Spleen (tissue), 11 donors: Measurements from ENCODE around the gene SHISA2. TPM values are rescaled to one million over a fixed set of nuclear protein-coding genes. Genes with fewer than 3 reads are reported as not detected.

Experiments used
- DNase-seq: peaks from one replicate; pipeline ENCODE4 v3.0.0-alpha.2; 2020
- H3K27ac ChIP-seq, 8 donors: fragments of 200-600 bp; sonication (generic) in 7 of 8; 1 replicate in 4 of 8; 2 replicates in 4 of 8; pipeline versions ENCODE4 v1.5.0 to v1.8.0; 2016 to 2021; ENCODE audit warnings: inconsistent platforms in 4 of 8, mild to moderate bottlenecking in 4 of 8, moderate library complexity in 1 of 8
- H3K27me3 ChIP-seq, 7 donors: fragments of 200-600 bp; sonication (generic) in 6 of 7; replicated peaks in 1 of 7; 1 replicate in 4 of 7; 2 replicates in 3 of 7; pipeline versions ENCODE4 v1.5.0 to v1.8.0; 2016 to 2021; ENCODE audit warnings: inconsistent platforms in 3 of 7, mild to moderate bottlenecking in 1 of 7
- H3K36me3 ChIP-seq, 6 donors: fragments of 200-600 bp; sonication (generic) in 5 of 6; 1 replicate in 4 of 6; 2 replicates in 2 of 6; pipeline versions ENCODE4 v1.5.0 to v1.8.0; 2016 to 2021; ENCODE audit warnings: inconsistent platforms in 2 of 6
- H3K4me1 ChIP-seq, 6 donors: fragments of 200-600 bp; sonication (generic) in 5 of 6; 1 replicate in 3 of 6; 2 replicates in 3 of 6; pipeline versions ENCODE4 v1.5.0 to v1.8.0; 2016 to 2021; ENCODE audit warnings: inconsistent platforms in 3 of 6
- H3K4me3 ChIP-seq, 8 donors: fragments of 200-600 bp; sonication (generic) in 7 of 8; 1 replicate in 4 of 8; 2 replicates in 4 of 8; pipeline versions ENCODE4 v1.5.0 to v1.8.0; 2016 to 2021; ENCODE audit warnings: inconsistent platforms in 4 of 8, mild to moderate bottlenecking in 4 of 8, moderate library complexity in 2 of 8
- H3K9me3 ChIP-seq, 8 donors: fragments of 200-600 bp; sonication (generic) in 7 of 8; 1 replicate in 4 of 8; 2 replicates in 4 of 8; pipeline versions ENCODE4 v1.5.0 to v1.8.0; 2016 to 2021; ENCODE audit warnings: inconsistent platforms in 4 of 8
- POLR2A ChIP-seq, 3 donors: fragments of 450-650 bp; IDR thresholded peaks; one replicate each; pipeline ENCODE4 v1.5.1; 2017; ENCODE audit warnings: antibody characterized with exemption in 3 of 3, mild to moderate bottlenecking in 1 of 3
- POLR2AphosphoS5 ChIP-seq, 3 donors: sonication (generic); formaldehyde crosslinking; IDR thresholded peaks; one replicate each; pipeline ENCODE4 v1.5.1; 2017; ENCODE audit warnings: antibody characterized with exemption in 3 of 3
- WGBS, 5 donors: extraction: QIAGEN DNeasy Blood & Tissue Kit in 3 of 5; methylation state at CpG; one replicate each; pipeline versions ENCODE4 v1.1.5 to v1.1.7; 2013 to 2018; 5-methylcytosine and 5-hydroxymethylcytosine counted together
- intact Hi-C: fragments of 100-400 bp; cut with DNase I; formaldehyde crosslinking; loops from one replicate; pipeline ENCODE4 v1.15.0; 2023; ENCODE audit warnings: low total_unique reads
- polyA plus RNA-seq, 3 donors: library from polyadenylated mRNA; stranded (reverse); fragments of 200-250 nt; gene quantifications; one replicate each; pipeline ENCODE4 v1.2.1, GENCODE V29; 2013
- total RNA-seq, 7 donors: library from RNA; depleted of rRNA in 3 of 7; stranded (reverse); fragments of >200 nt in 3 of 7; fragmentation: NEBNext Ultra II Directional in 4 of 7; extraction: Animal tissue kit (Norgen Biotek cat#: 25700) in 4 of 7; gene quantifications; one replicate each; pipeline versions ENCODE4 v1.1.0 to v1.2.1, GENCODE V29; 2016 to 2021
- TF ChIP-seq, protein P1 (sequence below), 11 experiments: fragments of 200-600 bp in 7 of 11; fragments of 450-650 bp in 4 of 11; sonication (generic) in 4 of 11; IDR thresholded peaks in 8 of 11; conservative IDR thresholded peaks in 3 of 11; 1 replicate in 7 of 11; 2 replicates in 4 of 11; pipeline versions ENCODE4 v1.4.0 to v1.8.0; 2016 to 2021; ENCODE audit warnings: antibody characterized with exemption in 11 of 11, inconsistent platforms in 4 of 11, mild to moderate bottlenecking in 1 of 11
- donor health status: healthy with polysubstance abuse.
- donor health status: DM: no; HTN: no; CAD: no; lungs with moderate emphysema.
- donor health status: DM: no; HTN: no; CAD: no.
- donor health status: Bipolar disorder and iron deficiency.
- donor health status: healthy.
- donor health status: DM: no; HTN: no; CAD: no.
- donor health status: DM: yes; HTN: yes; CAD: no.

SHISA2 gene
- total and polyA plus RNA-seq, 10 donors: 0.27 to 1.5 (median 0.45) TPM; not detected in 2

DNA sequence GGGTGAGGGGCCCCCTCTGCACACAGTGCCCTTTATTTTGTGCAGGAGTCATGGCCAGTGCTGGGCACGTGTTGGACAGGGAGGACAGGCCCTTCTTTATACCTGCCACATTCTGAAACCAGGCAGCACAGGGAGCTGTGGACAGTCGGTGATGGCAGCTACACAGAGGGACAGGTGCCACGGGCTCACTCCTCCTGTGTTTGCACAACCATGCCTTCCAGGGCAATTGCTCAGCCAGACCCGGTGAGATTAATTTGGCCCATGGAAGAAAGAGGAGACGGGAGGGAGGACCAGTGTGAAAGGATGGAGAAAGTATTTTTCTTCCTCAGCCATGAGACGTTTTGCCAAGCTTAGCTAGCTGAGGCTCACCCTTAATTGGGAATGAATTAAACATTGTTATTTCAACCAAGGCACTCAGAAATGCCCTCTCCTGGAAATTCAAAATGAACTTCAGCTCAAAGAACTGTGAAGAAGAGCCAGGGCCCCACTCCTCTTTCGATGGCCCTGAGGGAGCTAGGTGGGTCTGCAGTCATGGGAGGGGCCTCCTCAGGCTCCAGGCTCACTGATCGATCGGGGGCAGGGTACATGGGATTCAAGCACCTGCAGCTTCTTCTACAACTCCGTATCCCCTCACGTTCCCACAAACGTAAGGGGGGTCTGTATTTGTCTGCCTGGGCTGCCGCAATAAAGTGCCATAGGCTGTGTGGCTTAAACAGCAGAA, 41.2 kb downstream of the SHISA2 start:
- WGBS, 5 donors: 81 to 88% (median 84%) methylated on average over 10 to 13 of the region's 13 CpGs
- Histone ChIP-seq H3K27me3 (peaks cover 0 to 21% (median 3%) of the 10 kb centered on the region in 7 donors), H3K27ac (no peak overlapping the region), H3K36me3 (no peaks in the 10 kb centered on the region), H3K9me3 (peaks cover 0 to 8% (median 0%) of the 10 kb centered on the region in 8 donors), H3K4me1 (peaks cover 0 to 16% (median 5%) of the 10 kb centered on the region in 6 donors), H3K4me3 (no peak overlapping the region)
- no peak for DNase-seq
- TF ChIP-seq, protein P1, sequence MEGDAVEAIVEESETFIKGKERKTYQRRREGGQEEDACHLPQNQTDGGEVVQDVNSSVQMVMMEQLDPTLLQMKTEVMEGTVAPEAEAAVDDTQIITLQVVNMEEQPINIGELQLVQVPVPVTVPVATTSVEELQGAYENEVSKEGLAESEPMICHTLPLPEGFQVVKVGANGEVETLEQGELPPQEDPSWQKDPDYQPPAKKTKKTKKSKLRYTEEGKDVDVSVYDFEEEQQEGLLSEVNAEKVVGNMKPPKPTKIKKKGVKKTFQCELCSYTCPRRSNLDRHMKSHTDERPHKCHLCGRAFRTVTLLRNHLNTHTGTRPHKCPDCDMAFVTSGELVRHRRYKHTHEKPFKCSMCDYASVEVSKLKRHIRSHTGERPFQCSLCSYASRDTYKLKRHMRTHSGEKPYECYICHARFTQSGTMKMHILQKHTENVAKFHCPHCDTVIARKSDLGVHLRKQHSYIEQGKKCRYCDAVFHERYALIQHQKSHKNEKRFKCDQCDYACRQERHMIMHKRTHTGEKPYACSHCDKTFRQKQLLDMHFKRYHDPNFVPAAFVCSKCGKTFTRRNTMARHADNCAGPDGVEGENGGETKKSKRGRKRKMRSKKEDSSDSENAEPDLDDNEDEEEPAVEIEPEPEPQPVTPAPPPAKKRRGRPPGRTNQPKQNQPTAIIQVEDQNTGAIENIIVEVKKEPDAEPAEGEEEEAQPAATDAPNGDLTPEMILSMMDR (IDR thresholded peaks at IDR 0.05 in 8 of 11, conservative IDR thresholded peaks at IDR 0.05 in 3 of 11): no peak
- TF ChIP-seq POLR2A (IDR thresholded peaks at IDR 0.05): no peak
- TF ChIP-seq POLR2AphosphoS5 (IDR thresholded peaks at IDR 0.05): no peak
- intact Hi-C loops: no loop called here

GRCh38 chr13:26007261-26008125, 44.3 kb downstream of the SHISA2 start:
- 18 to 67% (median 47%) methylated on average over 1 of the region's 1 CpG for WGBS, 5 donors
- TF ChIP-seq, protein P1 (IDR thresholded peaks at IDR 0.05 in 8 of 11, conservative IDR thresholded peaks at IDR 0.05 in 3 of 11): no peak
- TF ChIP-seq POLR2AphosphoS5 (IDR thresholded peaks at IDR 0.05): no peak
- TF ChIP-seq POLR2A (IDR thresholded peaks at IDR 0.05): no peak
- H3K27me3 ChIP-seq: peaks cover 0 to 12% (median 3%) of the 10 kb centered on the region in 7 donors

More at GRCh38 chr13:26007261-26008125, 44.3 kb downstream of the SHISA2 start:
- no peak for DNase-seq
- Histone ChIP-seq H3K36me3 (no peaks in the 10 kb centered on the region), H3K9me3 (peaks cover 0 to 23% (median 2%) of the 10 kb centered on the region in 8 donors), H3K4me1 (peaks cover 0 to 8% (median 5%) of the 10 kb centered on the region in 6 donors), H3K27ac (no peak overlapping the region), H3K4me3 (no peak overlapping the region)
- intact Hi-C loops: no loop called here

Other genes starting within 250 kb of the SHISA2 start
- gene RNF6, start 170.3 kb upstream of the SHISA2 start, total RNA-seq: 10 to 100 TPM; 29.1 to 39.0 (median 30.5) TPM
- 10 to 100 TPM; 13.3 to 17.7 (median 15.0) TPM for gene RNF6, start 170.3 kb upstream of the SHISA2 start, polyA plus RNA-seq
- 10 to 100 TPM in 2 of 7 donors, 1 to 10 TPM in 5; 7.8 to 16.4 (median 9.2) TPM for gene CDK8, start 202.1 kb upstream of the SHISA2 start, total RNA-seq
- 10 to 100 TPM in 1 of 3 donors, 1 to 10 TPM in 2; 8.6 to 10.4 (median 9.9) TPM for gene CDK8, start 202.1 kb upstream of the SHISA2 start, polyA plus RNA-seq